Mesenchymal stem cell (in vitro differentiated cells and primary cell): ENCODE results near the gene RNF212B.

Experiments
- DNase-seq: peaks from one replicate; pipeline ENCODE4 v3.0.0-alpha.2; 2013
- H2AFZ ChIP-seq: one replicate; pipeline ENCODE4 v1.6.1; 2013; ENCODE audit warnings: low read depth, mild to moderate bottlenecking, control low read depth, inconsistent platforms, low read length, moderate library complexity
- H2AK5ac ChIP-seq: 2 replicates; pipeline ENCODE4 v1.6.1; 2013; ENCODE audit warnings: low read length, moderate library complexity, mild to moderate bottlenecking, inconsistent platforms; ENCODE audit not compliant: severe bottlenecking
- H2BK120ac ChIP-seq: one replicate; pipeline ENCODE4 v1.6.1; 2013; ENCODE audit warnings: low read depth, mild to moderate bottlenecking, inconsistent platforms, low read length, moderate library complexity
- H2BK12ac ChIP-seq, 2 experiments: one replicate each; pipeline ENCODE4 v1.6.1; 2013; ENCODE audit warnings: inconsistent platforms in 2 of 2, low read length in 2 of 2, mild to moderate bottlenecking in 2 of 2, moderate library complexity in 2 of 2, control low read depth in 1 of 2
- H2BK15ac ChIP-seq: one replicate; pipeline ENCODE4 v1.6.1; 2013; ENCODE audit warnings: mild to moderate bottlenecking, low read depth, inconsistent platforms; ENCODE audit not compliant: poor library complexity, severe bottlenecking
- H2BK5ac ChIP-seq: 2 replicates; pipeline ENCODE4 v1.6.1; 2013; ENCODE audit warnings: low read depth, mild to moderate bottlenecking, low read length, control low read depth, inconsistent platforms; ENCODE audit not compliant: poor library complexity, severe bottlenecking
- H3K14ac ChIP-seq, 2 experiments: one replicate each; pipeline ENCODE4 v1.6.1; 2013; ENCODE audit warnings: inconsistent platforms in 2 of 2, low read length in 2 of 2, control low read depth in 1 of 2, mild to moderate bottlenecking in 1 of 2, moderate library complexity in 1 of 2
- H3K18ac ChIP-seq, 2 experiments: one replicate each; pipeline ENCODE4 v1.6.1; 2013; ENCODE audit warnings: inconsistent platforms in 2 of 2, low read length in 2 of 2, control low read depth in 1 of 2, low read depth in 1 of 2, mild to moderate bottlenecking in 1 of 2
- H3K23ac ChIP-seq, 2 experiments: one replicate each; pipeline ENCODE4 v1.6.1; 2013; ENCODE audit warnings: inconsistent platforms in 2 of 2, low read length in 2 of 2, mild to moderate bottlenecking in 2 of 2, moderate library complexity in 2 of 2, control low read depth in 1 of 2
- H3K27ac ChIP-seq: 2 replicates; pipeline ENCODE4 v1.5.1; 2013; ENCODE audit warnings: mild to moderate bottlenecking, moderate library complexity, low read length, control low read depth, inconsistent platforms; ENCODE audit not compliant: poor library complexity, severe bottlenecking
- H3K27me3 ChIP-seq, 2 experiments: 2 replicates each; pipeline versions ENCODE4 v1.6.1 to v1.7.0; 2013; ENCODE audit warnings: low read length in 2 of 2, mild to moderate bottlenecking in 2 of 2, moderate library complexity in 2 of 2, control low read depth in 1 of 2, inconsistent platforms in 1 of 2; ENCODE audit not compliant: control insufficient read depth in 1 of 2, insufficient read depth in 1 of 2
- H3K36me3 ChIP-seq, 2 experiments: 2 replicates each; pipeline versions ENCODE4 v1.6.1 to v1.7.0; 2013; ENCODE audit warnings: low read length in 2 of 2, control low read depth in 1 of 2, inconsistent platforms in 1 of 2, low read depth in 1 of 2, mild to moderate bottlenecking in 1 of 2; ENCODE audit not compliant: insufficient read depth in 2 of 2, control insufficient read depth in 1 of 2
- H3K4ac ChIP-seq, 2 experiments: one replicate each; pipeline ENCODE4 v1.6.1; 2013; ENCODE audit warnings: inconsistent platforms in 2 of 2, low read length in 2 of 2, mild to moderate bottlenecking in 2 of 2, moderate library complexity in 2 of 2, control low read depth in 1 of 2, low read depth in 1 of 2
- H3K4me1 ChIP-seq: 2 replicates; pipeline ENCODE4 v1.6.1; 2013; ENCODE audit warnings: low read depth, low read length, control low read depth; ENCODE audit not compliant: control insufficient read depth, insufficient read depth
- H3K4me2 ChIP-seq: 2 replicates; pipeline ENCODE4 v1.6.1; 2013; ENCODE audit warnings: low read length, mild to moderate bottlenecking, inconsistent platforms; ENCODE audit not compliant: poor library complexity, severe bottlenecking
- H3K4me3 ChIP-seq, 2 experiments: 2 replicates each; pipeline versions ENCODE4 v1.5.1 to v1.7.0; 2013; ENCODE audit warnings: low read length in 2 of 2, mild to moderate bottlenecking in 2 of 2, control low read depth in 1 of 2, low read depth in 1 of 2; ENCODE audit not compliant: insufficient read depth in 1 of 2
- H3K79me1 ChIP-seq: replicated peaks from 2 replicates; pipeline ENCODE4 v1.6.1; 2013; ENCODE audit warnings: mild to moderate bottlenecking, control low read depth, low read length, inconsistent platforms; ENCODE audit not compliant: poor library complexity, severe bottlenecking
- H3K9ac ChIP-seq: 2 replicates; pipeline ENCODE4 v1.7.0; 2013; ENCODE audit warnings: mild to moderate bottlenecking, low read length, moderate library complexity
- H3K9me3 ChIP-seq: 2 replicates; pipeline ENCODE4 v1.7.0; 2013; ENCODE audit warnings: mild to moderate bottlenecking, low read length; ENCODE audit not compliant: control insufficient read depth
- H4K8ac ChIP-seq: one replicate; pipeline ENCODE4 v1.6.1; 2013; ENCODE audit warnings: inconsistent platforms, mild to moderate bottlenecking, low read length, moderate library complexity
- H4K91ac ChIP-seq: one replicate; pipeline ENCODE4 v1.6.1; 2013; ENCODE audit warnings: mild to moderate bottlenecking, low read length, inconsistent platforms
- WGBS: methylation state at CpG from one replicate; pipeline ENCODE4 v1.1.7; 2013; ENCODE audit warnings: mixed read lengths; 5-methylcytosine and 5-hydroxymethylcytosine counted together

Gene RNF212B

GRCh38 chr14:23302290-23303225, 64.8 kb downstream of the RNF212B start, which contains the start of gene PPP1R3E:
Gene PPP1R3E, minus strand, starts transcription at chr14:23302859. Its CDS starts 283 bp downstream, at chr14:23302576.
- H3K18ac ChIP-seq = peak within 1 kb of the TSS; percentile 83 to 98
- H3K4me2 ChIP-seq = peak within 1 kb of the TSS; percentile 99
- H2BK5ac ChIP-seq = no peak within 1 kb of the TSS
- H3K27ac ChIP-seq = peak within 1 kb of the TSS; percentile 75
- DNase-seq = peak; percentile 75
- no peak within 1 kb of the TSS for H2AK5ac ChIP-seq
- H3K9ac ChIP-seq = peak within 1 kb of the TSS; percentile 89
- peak within 1 kb of the TSS; percentile 72 for H2AFZ ChIP-seq
- peak within 1 kb of the TSS; percentile 27 to 73 for H2BK12ac ChIP-seq
- H3K14ac ChIP-seq = peak within 1 kb of the TSS in 1 of 2 experiments; percentile 50
- peak within 1 kb of the TSS; percentile 94 for H4K8ac ChIP-seq
- peak within 1 kb of the TSS; percentile 94 for H4K91ac ChIP-seq
- peak within 1 kb of the TSS; percentile 64 to 98 for H3K4ac ChIP-seq
- H3K4me1 ChIP-seq = peaks cover 12% of the 10 kb centered on the region
- H3K36me3 ChIP-seq = peaks cover 4% of the 10 kb centered on the region in 2 experiments
- peak within 1 kb of the TSS; percentile 95 for H2BK15ac ChIP-seq
- peak within 1 kb of the TSS in 1 of 2 experiments; percentile 20 for H3K23ac ChIP-seq
- WGBS = 3% methylated on average over 73 of the region's 81 CpGs
- H3K27me3 ChIP-seq = no peaks in the 10 kb centered on the region
- H3K79me1 ChIP-seq = peaks cover 9% of the 10 kb centered on the region
- no peaks in the 10 kb centered on the region for H3K9me3 ChIP-seq
- H2BK120ac ChIP-seq = peak within 1 kb of the TSS; percentile 93
- peak within 1 kb of the TSS; percentile 68 to 87 for H3K4me3 ChIP-seq

GRCh38 chr14:23306412-23307145, 68.8 kb downstream of the RNF212B start, which contains the start of gene BCL2L2:
Gene BCL2L2, plus strand, starts transcription at chr14:23306833. Its CDS starts 935 bp downstream, at chr14:23307768.
- Histone ChIP-seq H4K8ac (peak within 1 kb of the TSS; percentile 77), H3K4me1 (peaks cover 38% of the 10 kb centered on the region), H3K79me1 (peaks cover 11% of the 10 kb centered on the region), H3K36me3 (peaks cover 36 to 37% of the 10 kb centered on the region in 2 experiments), H3K18ac (peak within 1 kb of the TSS; percentile 34 to 75), H3K27ac (peak within 1 kb of the TSS; percentile 90), H4K91ac (peak within 1 kb of the TSS; percentile 81), H3K23ac (peak within 1 kb of the TSS in 1 of 2 experiments; percentile 64), H3K14ac (peak within 1 kb of the TSS in 1 of 2 experiments; percentile 61), H2BK15ac (peak within 1 kb of the TSS; percentile 37), H3K9ac (peak within 1 kb of the TSS; percentile 91), H3K4ac (peak within 1 kb of the TSS; percentile 80 to 99), H3K4me3 (peak within 1 kb of the TSS; percentile 67 to 86), H2BK12ac (peak within 1 kb of the TSS; percentile 43 to 45), H2AK5ac (peak within 1 kb of the TSS; percentile 73), H3K9me3 (no peaks in the 10 kb centered on the region), H2BK120ac (peak within 1 kb of the TSS; percentile 37), H3K27me3 (no peaks in the 10 kb centered on the region), H3K4me2 (peak within 1 kb of the TSS; percentile 88), H2BK5ac (peak within 1 kb of the TSS; percentile 33), H2AFZ (peak within 1 kb of the TSS; percentile 67)
- under 1% methylated on average over 21 of the region's 24 CpGs for WGBS
- peak; percentile 95 for DNase-seq

DNA sequence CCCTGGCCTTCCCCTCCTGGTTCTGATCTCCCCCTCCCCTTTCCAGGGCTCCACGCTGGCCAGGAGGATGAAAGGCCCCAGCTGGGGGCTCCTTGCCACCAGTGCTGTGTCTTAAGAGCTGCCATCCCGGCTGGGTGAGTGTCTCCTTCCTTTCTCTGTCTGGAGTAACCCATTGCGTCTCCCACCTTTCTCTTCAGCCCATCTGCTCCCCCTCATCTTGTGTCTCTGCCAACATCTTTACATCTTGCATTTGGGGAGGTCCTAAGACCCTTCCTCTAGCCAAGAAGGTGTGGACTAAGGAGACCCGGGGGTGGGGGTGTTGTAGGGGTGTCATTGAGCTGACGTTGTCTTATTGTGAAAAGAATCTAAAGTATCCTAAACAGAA, 69.4 kb downstream of the RNF212B start:
- Histone ChIP-seq H3K27ac (peak overlapping the region; percentile 75), H2BK12ac (peak overlapping the region in 1 of 2 experiments; percentile 45), H3K27me3 (no peaks in the 10 kb centered on the region), H3K9ac (peak overlapping the region; percentile 91), H3K4me1 (peaks cover 35% of the 10 kb centered on the region), H2BK120ac (peak overlapping the region; percentile 37), H2BK5ac (peak overlapping the region; percentile 33), H3K4ac (peak overlapping the region; percentile 80 to 99), H2AFZ (peak overlapping the region; percentile 67), H3K79me1 (peaks cover 14% of the 10 kb centered on the region), H3K14ac (peak overlapping the region in 1 of 2 experiments; percentile 61), H3K9me3 (no peaks in the 10 kb centered on the region), H4K8ac (peak overlapping the region; percentile 77), H3K23ac (no peak overlapping the region), H2BK15ac (peak overlapping the region; percentile 19), H2AK5ac (peak overlapping the region; percentile 73), H3K4me3 (peak overlapping the region; percentile 67 to 86), H4K91ac (peak overlapping the region; percentile 81), H3K36me3 (peaks cover 38 to 41% of the 10 kb centered on the region in 2 experiments), H3K4me2 (peak overlapping the region; percentile 88), H3K18ac (peak overlapping the region; percentile 23 to 75)
- 0% methylated on average over 2 of the region's 5 CpGs for WGBS
- DNase-seq = no peak
